ENCODE results near the gene SLC1A7. TPM values are rescaled to one million over a fixed set of nuclear protein-coding genes. Genes with fewer than 3 reads are reported as not detected.

SLC1A7 gene
- polyA plus RNA-seq, 1 donor (not counting 4 experiments of a cell fraction or from before 2014, with no cell fraction given) = not detected

GRCh38 chr1:53174971-53175913 lies 32.8 kb upstream of the SLC1A7 start:
- no peaks in the 10 kb centered on the region for H3K9me3 ChIP-seq (ENCODE audit: control insufficient read depth, low read depth, low read length)
- no peak overlapping the region for H3K27ac ChIP-seq (ENCODE audit: control insufficient read depth, insufficient read depth, low read length)
- H3K4me2 ChIP-seq (ENCODE audit: control insufficient read depth, extremely low read depth, insufficient read depth, low read depth, low read length) = no peak overlapping the region
- no peak overlapping the region for H3K4me3 ChIP-seq (ENCODE audit: control insufficient read depth in 2 of 3, extremely low read depth in 1 of 3, insufficient read depth in 2 of 3, low read depth in 1 of 3, low read length in 3 of 3)
- H2AFZ ChIP-seq (ENCODE audit: control insufficient read depth, low read length) = no peak overlapping the region
- FAIRE-seq (no peak), DNase-seq (ENCODE audit: low read depth, low spot score) (no peak)
- H4K20me1 ChIP-seq (ENCODE audit: control insufficient read depth, extremely low read depth, insufficient read depth, low read length) = no peaks in the 10 kb centered on the region
- dilution Hi-C loops (cut with MboI; ENCODE audit: extremely low pct_ligation_motif_present, low sequenced_read_pairs) = no loop called here
- no peaks in the 10 kb centered on the region for H3K79me2 ChIP-seq (ENCODE audit: control insufficient read depth, insufficient read depth, low read length)
- peaks cover 11% of the 10 kb centered on the region for H3K27me3 ChIP-seq (ENCODE audit: control insufficient read depth, extremely low read depth, insufficient read depth, low read length)
- no peaks in the 10 kb centered on the region for H3K4me1 ChIP-seq (ENCODE audit: control insufficient read depth, extremely low read depth, insufficient read depth, low read length)
- no peak overlapping the region for H3K9ac ChIP-seq (ENCODE audit: control insufficient read depth, extremely low read depth, insufficient read depth, low read length)
- no peaks in the 10 kb centered on the region for H3K9me1 ChIP-seq (ENCODE audit: control insufficient read depth, extremely low read depth, insufficient read depth, low read length)
- no peak for TF ChIP-seq CTCF (optimal IDR thresholded peaks at IDR 0.05 in 1 of 3, IDR thresholded peaks at IDR 0.05 in 1 of 3, conservative IDR thresholded peaks at IDR 0.05 in 1 of 3; ENCODE audit: extremely low read depth in 1 of 3, insufficient read depth in 2 of 3, low read length in 3 of 3)
- no peak for TF ChIP-seq EZH2 (IDR thresholded peaks at IDR 0.05; ENCODE audit: low read length)
- no peaks in the 10 kb centered on the region for H3K36me3 ChIP-seq (ENCODE audit: control insufficient read depth in 2 of 2, extremely low read depth in 1 of 2, insufficient read depth in 2 of 2, low read length in 2 of 2)

- Histone ChIP-seq H3K9me1 (ENCODE audit: control insufficient read depth, extremely low read depth, insufficient read depth, low read length) (no peaks in the 10 kb centered on the region), H3K4me1 (ENCODE audit: control insufficient read depth, extremely low read depth, insufficient read depth, low read length) (no peaks in the 10 kb centered on the region), H3K27ac (ENCODE audit: control insufficient read depth, insufficient read depth, low read length) (no peak overlapping the region), H3K36me3 (ENCODE audit: control insufficient read depth in 2 of 2, extremely low read depth in 1 of 2, insufficient read depth in 2 of 2, low read length in 2 of 2) (no peaks in the 10 kb centered on the region), H3K79me2 (ENCODE audit: control insufficient read depth, insufficient read depth, low read length) (no peaks in the 10 kb centered on the region), H4K20me1 (ENCODE audit: control insufficient read depth, extremely low read depth, insufficient read depth, low read length) (no peaks in the 10 kb centered on the region), H2AFZ (ENCODE audit: control insufficient read depth, low read length) (no peak overlapping the region), H3K27me3 (ENCODE audit: control insufficient read depth, extremely low read depth, insufficient read depth, low read length) (peaks cover 11% of the 10 kb centered on the region), H3K4me3 (ENCODE audit: control insufficient read depth in 2 of 3, extremely low read depth in 1 of 3, insufficient read depth in 2 of 3, low read depth in 1 of 3, low read length in 3 of 3) (no peak overlapping the region), H3K9me3 (ENCODE audit: control insufficient read depth, low read depth, low read length) (no peaks in the 10 kb centered on the region), H3K4me2 (ENCODE audit: control insufficient read depth, extremely low read depth, insufficient read depth, low read depth, low read length) (no peak overlapping the region), H3K9ac (ENCODE audit: control insufficient read depth, extremely low read depth, insufficient read depth, low read length) (no peak overlapping the region)
- DNase-seq (ENCODE audit: low read depth, low spot score) (no peak), FAIRE-seq (no peak)
- TF ChIP-seq CTCF (optimal IDR thresholded peaks at IDR 0.05 in 1 of 3, IDR thresholded peaks at IDR 0.05 in 1 of 3, conservative IDR thresholded peaks at IDR 0.05 in 1 of 3; ENCODE audit: extremely low read depth in 1 of 3, insufficient read depth in 2 of 3, low read length in 3 of 3) (no peak), EZH2 (IDR thresholded peaks at IDR 0.05; ENCODE audit: low read length) (no peak)
- dilution Hi-C loops (cut with MboI; ENCODE audit: extremely low pct_ligation_motif_present, low sequenced_read_pairs) = no loop called here
Measured at GRCh38 chr1:53172426-53173128, 30.1 kb upstream of the SLC1A7 start.

Data from keratinocyte (primary cell).